Measurements from ENCODE around the gene STATH.

STATH gene, protein sequence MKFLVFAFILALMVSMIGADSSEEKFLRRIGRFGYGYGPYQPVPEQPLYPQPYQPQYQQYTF

DNA sequence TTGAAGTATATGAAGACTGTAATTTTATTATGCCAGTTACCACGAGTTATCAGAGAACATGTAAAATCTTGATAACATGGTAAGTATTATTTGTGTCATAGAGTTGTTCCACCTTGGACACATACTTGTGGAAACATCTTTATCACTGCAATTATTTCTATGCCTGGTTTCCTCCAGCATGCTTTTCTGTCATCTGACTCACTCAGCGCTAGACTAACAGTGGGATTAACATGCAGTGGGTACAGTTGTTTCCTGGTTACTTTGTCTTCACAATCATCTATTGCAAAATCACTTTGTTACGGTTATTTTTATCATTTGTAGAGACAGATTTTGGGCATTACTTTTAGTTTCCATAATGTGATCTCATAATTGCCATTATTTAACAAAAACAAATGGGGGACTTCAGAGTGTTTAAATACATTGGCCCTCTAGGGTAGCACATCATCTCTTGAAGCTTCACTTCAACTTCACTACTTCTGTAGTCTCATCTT is at the start of gene STATH:
Gene STATH (plus strand): TSS at position 441 of the 491 bp plus-strand sequence. CDS start 2,472 bp downstream, outside the sequence.
- no peaks in the 10 kb centered on the region for H4K20me1 ChIP-seq (ENCODE audit: insufficient read depth, low read length)
- H3K9ac ChIP-seq (ENCODE audit: low read length) = no peak within 1 kb of the TSS
- no peaks in the 10 kb centered on the region for H3K4me1 ChIP-seq (ENCODE audit: low read length)
- H3K4me2 ChIP-seq (ENCODE audit: low read length) = no peak within 1 kb of the TSS
- no peaks in the 10 kb centered on the region for H3K9me3 ChIP-seq (ENCODE audit: insufficient read depth, low read length)
- H3K4me3 ChIP-seq (ENCODE audit: low read length) = no peak within 1 kb of the TSS
- no peak for TF ChIP-seq EZH2phosphoT487 (IDR thresholded peaks at IDR 0.05; ENCODE audit: low read depth)
- TF ChIP-seq, protein P1, sequence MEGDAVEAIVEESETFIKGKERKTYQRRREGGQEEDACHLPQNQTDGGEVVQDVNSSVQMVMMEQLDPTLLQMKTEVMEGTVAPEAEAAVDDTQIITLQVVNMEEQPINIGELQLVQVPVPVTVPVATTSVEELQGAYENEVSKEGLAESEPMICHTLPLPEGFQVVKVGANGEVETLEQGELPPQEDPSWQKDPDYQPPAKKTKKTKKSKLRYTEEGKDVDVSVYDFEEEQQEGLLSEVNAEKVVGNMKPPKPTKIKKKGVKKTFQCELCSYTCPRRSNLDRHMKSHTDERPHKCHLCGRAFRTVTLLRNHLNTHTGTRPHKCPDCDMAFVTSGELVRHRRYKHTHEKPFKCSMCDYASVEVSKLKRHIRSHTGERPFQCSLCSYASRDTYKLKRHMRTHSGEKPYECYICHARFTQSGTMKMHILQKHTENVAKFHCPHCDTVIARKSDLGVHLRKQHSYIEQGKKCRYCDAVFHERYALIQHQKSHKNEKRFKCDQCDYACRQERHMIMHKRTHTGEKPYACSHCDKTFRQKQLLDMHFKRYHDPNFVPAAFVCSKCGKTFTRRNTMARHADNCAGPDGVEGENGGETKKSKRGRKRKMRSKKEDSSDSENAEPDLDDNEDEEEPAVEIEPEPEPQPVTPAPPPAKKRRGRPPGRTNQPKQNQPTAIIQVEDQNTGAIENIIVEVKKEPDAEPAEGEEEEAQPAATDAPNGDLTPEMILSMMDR (IDR thresholded peaks at IDR 0.05; ENCODE audit: low read depth, low read length) = no peak
- no peak within 1 kb of the TSS for H3K27ac ChIP-seq (ENCODE audit: low read length)
- H3K27me3 ChIP-seq (ENCODE audit: low read depth, low read length) = no peaks in the 10 kb centered on the region
- no peaks in the 10 kb centered on the region for H3K36me3 ChIP-seq (replicated peaks; ENCODE audit: low read depth, low read length)
- no peak within 1 kb of the TSS for H2AFZ ChIP-seq (ENCODE audit: low read depth, low read length)
- H3K79me2 ChIP-seq (ENCODE audit: low read length) = no peaks in the 10 kb centered on the region

DNA sequence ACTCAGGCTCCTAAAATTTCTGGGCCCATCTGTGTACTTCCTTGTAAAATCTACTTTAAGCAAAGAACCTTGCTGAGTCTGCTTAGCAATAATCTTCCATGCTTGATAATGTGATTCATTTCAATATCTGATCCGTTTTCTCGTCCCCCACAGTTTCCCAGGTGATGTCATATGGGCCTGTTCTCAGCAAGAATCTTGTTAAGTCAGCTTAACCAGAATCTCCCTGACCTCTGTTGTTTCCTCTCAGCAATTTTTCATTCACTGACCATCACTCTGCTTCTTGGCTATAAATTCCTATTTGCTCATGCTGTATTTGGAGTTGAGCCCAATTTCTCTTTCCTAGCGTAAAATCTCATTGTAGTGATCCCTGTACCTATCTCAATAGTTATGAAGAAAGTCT is 44.2 kb upstream of the STATH start:
- no peak overlapping the region for H2AFZ ChIP-seq (ENCODE audit: low read depth, low read length)
- no peaks in the 10 kb centered on the region for H3K36me3 ChIP-seq (replicated peaks; ENCODE audit: low read depth, low read length)
- no peak overlapping the region for H3K27ac ChIP-seq (ENCODE audit: low read length)
- no peak overlapping the region for H3K9ac ChIP-seq (ENCODE audit: low read length)
- TF ChIP-seq EZH2phosphoT487 (IDR thresholded peaks at IDR 0.05; ENCODE audit: low read depth) = no peak
- TF ChIP-seq, protein P1 (IDR thresholded peaks at IDR 0.05; ENCODE audit: low read depth, low read length) = no peak
- H3K4me1 ChIP-seq (ENCODE audit: low read length) = no peaks in the 10 kb centered on the region; the same call in 1 of the 2 replicates
- H3K4me2 ChIP-seq (ENCODE audit: low read length) = no peak overlapping the region
- H3K9me3 ChIP-seq (ENCODE audit: insufficient read depth, low read length) = no peaks in the 10 kb centered on the region
- H3K79me2 ChIP-seq (ENCODE audit: low read length) = no peaks in the 10 kb centered on the region
- no peaks in the 10 kb centered on the region for H4K20me1 ChIP-seq (ENCODE audit: insufficient read depth, low read length)
- no peak overlapping the region for H3K4me3 ChIP-seq (ENCODE audit: low read length)
- H3K27me3 ChIP-seq (ENCODE audit: low read depth, low read length) = no peaks in the 10 kb centered on the region

DNA sequence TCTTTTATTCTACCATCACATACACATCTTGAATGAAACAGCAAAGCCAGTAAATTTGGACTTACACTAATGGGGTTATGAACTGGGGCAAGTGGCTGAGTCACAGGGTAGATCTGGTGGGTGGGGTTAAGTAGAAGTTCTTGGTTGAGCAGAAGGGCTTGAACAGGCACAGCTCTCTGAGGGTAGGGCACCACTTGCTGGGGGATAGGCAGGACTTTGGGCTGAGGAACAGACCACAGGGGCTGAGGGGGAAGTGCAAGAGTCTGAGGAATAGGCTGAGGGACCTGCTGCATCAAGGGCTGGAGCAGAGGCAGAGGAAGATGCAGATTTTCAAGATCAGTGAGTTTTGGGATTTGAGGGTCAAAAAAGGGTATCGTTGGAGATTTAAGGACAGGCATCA is 38.6 kb upstream of the STATH start:
- Histone ChIP-seq H3K27ac (ENCODE audit: low read length) (no peak overlapping the region), H3K4me1 (ENCODE audit: low read length) (no peaks in the 10 kb centered on the region; the same call in 1 of the 2 replicates), H3K79me2 (ENCODE audit: low read length) (no peaks in the 10 kb centered on the region), H3K9ac (ENCODE audit: low read length) (no peak overlapping the region), H4K20me1 (ENCODE audit: insufficient read depth, low read length) (no peaks in the 10 kb centered on the region), H3K4me3 (ENCODE audit: low read length) (no peak overlapping the region), H3K9me3 (ENCODE audit: insufficient read depth, low read length) (no peaks in the 10 kb centered on the region), H3K27me3 (ENCODE audit: low read depth, low read length) (no peaks in the 10 kb centered on the region), H3K4me2 (ENCODE audit: low read length) (no peak overlapping the region), H3K36me3 (replicated peaks; ENCODE audit: low read depth, low read length) (no peaks in the 10 kb centered on the region), H2AFZ (ENCODE audit: low read depth, low read length) (peak overlapping the region; percentile 65; the same call in 1 of the 2 replicates)
- TF ChIP-seq, protein P1 (IDR thresholded peaks at IDR 0.05; ENCODE audit: low read depth, low read length) = no peak
- no peak for TF ChIP-seq EZH2phosphoT487 (IDR thresholded peaks at IDR 0.05; ENCODE audit: low read depth)

DNA sequence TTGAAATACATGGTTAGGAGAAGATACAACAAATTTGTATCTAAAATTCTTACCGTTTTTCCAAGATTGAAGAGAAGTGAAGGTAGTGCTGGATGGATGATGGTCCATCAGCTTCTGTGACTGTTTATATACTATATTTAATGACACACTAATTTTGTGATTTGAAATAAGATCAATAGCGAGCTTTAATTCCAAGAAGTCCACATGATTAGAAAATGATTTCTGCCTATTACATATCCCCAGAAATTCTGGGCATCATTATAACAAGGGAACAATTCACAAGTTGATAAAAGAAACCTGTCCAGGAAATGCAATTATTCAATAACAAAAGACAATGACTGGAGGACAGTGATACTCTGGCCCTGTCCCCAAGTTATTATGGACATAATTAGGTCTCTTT is 30.1 kb upstream of the STATH start, which contains the start of gene CSN2:
Gene CSN2 (minus strand): TSS at position 101 of the 400 bp plus-strand sequence. CDS start 4,733 bp downstream, outside the sequence.
- TF ChIP-seq EZH2phosphoT487 (IDR thresholded peaks at IDR 0.05; ENCODE audit: low read depth) = no peak
- TF ChIP-seq, protein P1 (IDR thresholded peaks at IDR 0.05; ENCODE audit: low read depth, low read length) = no peak
- no peaks in the 10 kb centered on the region for H4K20me1 ChIP-seq (ENCODE audit: insufficient read depth, low read length)
- no peaks in the 10 kb centered on the region for H3K36me3 ChIP-seq (replicated peaks; ENCODE audit: low read depth, low read length)
- H3K9me3 ChIP-seq (ENCODE audit: insufficient read depth, low read length) = no peaks in the 10 kb centered on the region
- peaks cover 5% of the 10 kb centered on the region; the same call in 1 of the 2 replicates for H3K4me1 ChIP-seq (ENCODE audit: low read length)
- H2AFZ ChIP-seq (ENCODE audit: low read depth, low read length) = peak within 1 kb of the TSS; percentile 46; the same call in 1 of the 2 replicates
- no peak within 1 kb of the TSS for H3K4me3 ChIP-seq (ENCODE audit: low read length)
- no peaks in the 10 kb centered on the region for H3K79me2 ChIP-seq (ENCODE audit: low read length)
- no peak within 1 kb of the TSS for H3K27ac ChIP-seq (ENCODE audit: low read length)
- H3K27me3 ChIP-seq (ENCODE audit: low read depth, low read length) = no peaks in the 10 kb centered on the region
- no peak within 1 kb of the TSS for H3K9ac ChIP-seq (ENCODE audit: low read length)
- H3K4me2 ChIP-seq (ENCODE audit: low read length) = no peak within 1 kb of the TSS

All from OCI-LY3 (cell line).